Stimulated activated CD8-positive, alpha-beta memory T cell treated with anti-CD3 and anti-CD28 coated beads, Interleukin-15, amount 100 ng/mL, for 4 hours (primary cell): Measurements from ENCODE around the gene PPM1M.

Source experiments
- DNase-seq, 2 donors: peaks; one replicate each; pipeline ENCODE4 v3.0.0-alpha.2; 2020; ENCODE audit warnings: low read depth in 2 of 2

The PPM1M gene

GRCh38 chr3:52295671-52296208 lies 50.2 kb downstream of the PPM1M start:
- no peak for DNase-seq

GRCh38 chr3:52297242-52298148 lies 51.9 kb downstream of the PPM1M start:
- DNase-seq: no peak

GRCh38 chr3:52298149-52299098 lies 52.9 kb downstream of the PPM1M start:
- DNase-seq: no peak

- no peak for DNase-seq
These were observed 53.8 kb downstream of the PPM1M start for GRCh38 chr3:52299247-52299878.
